Naive thymus-derived CD8-positive, alpha-beta T cell (primary cell): ENCODE measurements around the gene ITK. TPM values are rescaled to one million over a fixed set of nuclear protein-coding genes. Genes with fewer than 3 reads are reported as not detected.
A peak's percentile ranks its signal among the peaks of the same experiment; 100 is the strongest.
"Not testable (repeated sequence)": the region's sequence is repeated elsewhere in the genome, so short reads cannot be mapped to it uniquely, and the experiment has no call there.

ENCODE experiments used
- ATAC-seq, 2 donors: fragments of 150-1000 bp; cut with Tn5 transposase in 1 of 2; sonication (Bioruptor Pico), chemical (Tn5 transposase) in 1 of 2; 1 replicate in 1 of 2; 2 replicates in 1 of 2; pipeline ENCODE4 v1.10.0; 2021; ENCODE audit warnings: mild to moderate bottlenecking in 2 of 2, moderate library complexity in 2 of 2
- POLR2A ChIA-PET: fragments of 350-600 bp; sonication (Branson Sonifier 250); formaldehyde crosslinking; loops from one replicate; lab custom pipeline; 2021; ENCODE audit warnings: antibody characterized with exemption; lab: Charles Lee
- DNase-seq, 10 donors: peaks; one replicate each; pipeline versions ENCODE4 v3.0.0 to v3.0.0-alpha.2; 2020 to 2022
- H3K27ac Mint-ChIP-seq, 10 donors: one replicate each; pipeline ENCODE4 v1.8.0; 2020 to 2022; ENCODE audit warnings: mild to moderate bottlenecking in 10 of 10, mixed read lengths in 10 of 10, moderate library complexity in 4 of 10, inconsistent platforms in 1 of 10
- H3K27me3 Mint-ChIP-seq, 5 donors: one replicate each; pipeline ENCODE4 v1.8.0; 2021 to 2022; ENCODE audit warnings: mixed read lengths in 5 of 5
- H3K36me3 Mint-ChIP-seq, 3 donors: one replicate each; pipeline ENCODE4 v1.8.0; 2020 to 2022; ENCODE audit warnings: mixed read lengths in 3 of 3, mild to moderate bottlenecking in 2 of 3, inconsistent platforms in 1 of 3
- H3K4me1 Mint-ChIP-seq, 4 donors: one replicate each; pipeline ENCODE4 v1.8.0; 2021 to 2022; ENCODE audit warnings: mixed read lengths in 4 of 4
- H3K4me3 Mint-ChIP-seq, 10 donors: one replicate each; pipeline ENCODE4 v1.8.0; 2020 to 2022; ENCODE audit warnings: mild to moderate bottlenecking in 10 of 10, mixed read lengths in 10 of 10, moderate library complexity in 6 of 10, inconsistent platforms in 1 of 10
- H3K9me3 Mint-ChIP-seq, 9 donors: one replicate each; pipeline ENCODE4 v1.8.0; 2020 to 2022; ENCODE audit warnings: mixed read lengths in 9 of 9, mild to moderate bottlenecking in 3 of 9, inconsistent platforms in 1 of 9, moderate library complexity in 1 of 9
- polyA plus RNA-seq, 3 donors: library from polyadenylated mRNA; unstranded; fragments of 300-500 nt; fragmentation: Illumina TruSeq; gene quantifications; one replicate each; pipeline ENCODE4 v1.2.3, GENCODE V29; 2021
- total RNA-seq, 8 experiments: library from RNA in 2 of 8; stranded (reverse) in 2 of 8; gene quantifications; one replicate each; pipeline ENCODE4 v1.2.3 and lab custom pipeline; 2021 to 2026

Gene ITK
- total and polyA plus RNA-seq, 5 experiments from 2014 or later: 109 to 490 (median 231) TPM

DNA sequence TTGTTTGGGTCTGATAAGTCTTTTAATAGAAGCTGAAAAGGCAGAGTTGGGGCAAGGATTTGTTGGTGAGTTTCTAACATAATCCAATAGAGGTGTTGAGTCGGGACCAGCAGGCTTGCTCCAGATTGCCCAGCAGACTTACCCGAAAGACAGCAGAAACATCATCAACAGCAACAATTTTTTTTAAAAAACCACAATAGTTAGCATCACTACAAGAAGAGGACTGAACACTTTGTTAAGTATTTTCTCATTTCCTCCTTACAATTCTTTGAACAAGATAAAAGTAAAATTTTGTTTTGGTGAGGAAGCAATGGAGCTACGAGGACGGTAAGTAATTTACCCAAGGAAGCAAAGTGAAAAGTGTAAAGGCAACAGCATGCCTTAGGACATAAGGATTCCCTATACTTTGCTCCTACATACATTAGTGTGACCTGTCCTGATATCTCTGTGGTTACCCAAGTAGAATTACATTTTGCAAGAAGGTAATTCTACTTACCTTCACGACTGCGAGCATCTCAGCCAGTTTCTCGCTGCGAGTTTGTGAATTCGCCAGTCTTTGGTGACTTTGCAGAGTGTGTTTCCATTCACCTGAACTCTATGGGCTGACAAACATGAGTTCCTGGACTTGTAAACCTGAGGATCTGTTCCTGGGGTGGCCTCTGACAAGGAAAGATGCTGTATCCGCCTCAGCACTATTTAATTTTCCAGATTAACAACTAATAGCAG is 13.2 kb downstream of the ITK start:
- Mint-ChIP-seq H3K4me1 (peaks cover 34 to 94% (median 89%) of the 10 kb centered on the region in 4 donors), H3K27ac (peak overlapping the region; percentile 92 to 99 (median 96)), H3K27me3 (no peaks in the 10 kb centered on the region), H3K9me3 (no peaks in the 10 kb centered on the region), H3K4me3 (peak overlapping the region; percentile 74 to 100 (median 79)), H3K36me3 (peaks cover 23 to 82% (median 38%) of the 10 kb centered on the region in 3 donors)
- DNase-seq: peak in 6 of 10 donors; percentile 40 to 82 (median 58)
- peak; percentile 60 to 73 for ATAC-seq
- POLR2A ChIA-PET: interaction anchor here (0.9 to 36.8 kb wide), 9 partner anchors 11 to 79 kb away, joined by 3 to 990 read pairs (median 5); partner anchors contain the start of genes GARIN3, ITK and MED7

DNA sequence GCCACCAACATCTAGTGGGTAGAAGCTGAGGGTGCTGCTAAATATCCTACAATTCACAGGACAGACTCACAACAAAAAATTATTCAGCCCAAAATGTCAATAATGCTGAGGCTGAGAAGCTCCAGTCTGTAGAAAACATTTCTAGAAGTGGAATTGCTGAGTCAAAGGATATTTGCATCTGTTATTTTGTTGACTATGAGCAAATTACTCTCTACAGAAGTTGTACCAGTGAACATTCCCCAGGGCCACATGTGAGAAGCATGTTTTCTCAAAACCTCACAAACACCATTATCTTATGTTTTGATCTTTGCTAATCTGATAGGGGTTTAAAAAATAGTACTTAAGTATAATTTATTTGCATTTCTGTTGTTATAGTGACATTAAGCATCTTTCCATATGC is 15.4 kb downstream of the ITK start:
- DNase-seq (no peak), ATAC-seq (peak; percentile 8 to 17)
- Mint-ChIP-seq H3K36me3 (peaks cover 19 to 84% (median 33%) of the 10 kb centered on the region in 3 donors), H3K9me3 (no peaks in the 10 kb centered on the region), H3K4me3 (peak overlapping the region in 9 of 10 donors; percentile 57 to 82 (median 69)), H3K27ac (peak overlapping the region; percentile 82 to 99 (median 92)), H3K4me1 (peaks cover 32 to 96% (median 88%) of the 10 kb centered on the region in 4 donors), H3K27me3 (no peaks in the 10 kb centered on the region)
- POLR2A ChIA-PET: interaction anchor here (0.6 to 36.8 kb wide), 4 partner anchors 10 to 54 kb away, joined by 3 to 990 read pairs (median 497); partner anchors contain the start of genes GARIN3, ITK and MED7

DNA sequence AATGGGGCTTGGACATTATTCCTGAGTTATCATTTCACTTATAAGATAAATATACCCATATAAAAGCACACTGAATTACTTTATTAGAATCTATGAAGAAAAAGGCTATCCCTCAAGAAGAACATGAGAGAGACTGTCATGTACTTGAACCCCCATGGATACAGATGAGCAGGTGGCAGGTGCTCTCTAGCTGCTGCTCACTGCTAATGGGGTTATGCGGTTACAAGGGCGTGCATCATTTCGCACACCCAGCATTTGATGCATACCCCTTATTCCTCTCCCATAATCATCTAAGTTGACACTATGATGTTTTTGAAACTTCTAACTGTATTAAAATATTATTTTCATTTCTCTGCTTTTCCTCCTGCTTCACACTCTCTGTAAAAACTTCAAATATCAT is 16.4 kb downstream of the ITK start:
- peaks cover 14 to 87% (median 34%) of the 10 kb centered on the region in 3 donors for H3K36me3 Mint-ChIP-seq
- H3K4me3 Mint-ChIP-seq: peak overlapping the region; percentile 43 to 82 (median 74)
- POLR2A ChIA-PET: interaction anchor here (0.9 to 36.8 kb wide), 6 partner anchors 9 to 55 kb away, joined by 3 to 990 read pairs (median 4); partner anchors contain the start of genes GARIN3, ITK and MED7
- H3K27me3 Mint-ChIP-seq: no peaks in the 10 kb centered on the region
- H3K27ac Mint-ChIP-seq: peak overlapping the region; percentile 78 to 99 (median 92)
- ATAC-seq (peak; percentile 35 to 65), DNase-seq (peak in 5 of 10 donors; percentile 36 to 55 (median 43))
- H3K9me3 Mint-ChIP-seq: no peaks in the 10 kb centered on the region
- peaks cover 29 to 99% (median 89%) of the 10 kb centered on the region in 4 donors for H3K4me1 Mint-ChIP-seq

DNA sequence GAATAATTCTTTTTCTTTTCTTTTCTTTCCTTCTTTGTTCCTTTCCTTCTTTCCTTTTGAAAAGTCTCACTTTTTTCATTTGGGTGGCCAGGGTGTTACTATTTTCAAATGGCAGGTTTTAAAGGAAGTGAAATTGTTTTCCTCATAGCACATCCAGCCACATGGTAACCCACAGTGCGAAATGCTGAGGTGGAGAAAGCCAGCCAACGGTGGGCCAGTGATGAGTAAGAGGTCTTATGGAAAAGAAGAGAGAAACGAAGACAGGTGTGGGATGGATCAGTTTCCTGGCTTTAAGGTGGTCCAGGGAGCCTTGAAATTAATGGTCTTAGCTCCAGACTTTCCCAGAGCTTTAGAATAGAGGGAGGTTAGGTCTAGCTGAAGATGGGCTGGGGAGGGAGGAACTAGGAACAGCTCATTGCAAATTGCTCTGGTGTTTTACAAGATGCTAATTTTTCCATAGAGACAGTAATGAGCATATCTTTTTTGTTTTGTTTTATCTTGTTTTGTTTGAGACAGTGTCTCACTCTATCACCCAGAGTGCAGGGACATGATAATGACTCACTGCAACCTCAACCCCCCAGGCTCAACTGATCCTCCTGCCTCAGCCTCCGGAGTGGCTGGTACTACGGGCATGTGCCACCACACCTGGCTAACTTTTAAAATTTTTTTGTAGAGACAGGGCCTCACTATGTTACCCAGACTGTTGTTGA is 17.8 kb downstream of the ITK start:
- Mint-ChIP-seq H3K27ac (peak overlapping the region; percentile 84 to 99 (median 95)), H3K36me3 (peaks cover 18 to 86% (median 35%) of the 10 kb centered on the region in 3 donors), H3K27me3 (no peaks in the 10 kb centered on the region), H3K9me3 (no peaks in the 10 kb centered on the region), H3K4me1 (peaks cover 32 to 99% (median 89%) of the 10 kb centered on the region in 4 donors), H3K4me3 (peak overlapping the region; percentile 62 to 81 (median 74))
- POLR2A ChIA-PET: interaction anchor here (0.6 to 36.8 kb wide), 11 partner anchors 7 to 74 kb away, joined by 3 to 990 read pairs (median 3); partner anchors contain the start of genes GARIN3, ITK and MED7
- DNase-seq (peak in 2 of 10 donors; percentile 27 to 54), ATAC-seq (peak in 1 of 2 donors; percentile 59)

DNA sequence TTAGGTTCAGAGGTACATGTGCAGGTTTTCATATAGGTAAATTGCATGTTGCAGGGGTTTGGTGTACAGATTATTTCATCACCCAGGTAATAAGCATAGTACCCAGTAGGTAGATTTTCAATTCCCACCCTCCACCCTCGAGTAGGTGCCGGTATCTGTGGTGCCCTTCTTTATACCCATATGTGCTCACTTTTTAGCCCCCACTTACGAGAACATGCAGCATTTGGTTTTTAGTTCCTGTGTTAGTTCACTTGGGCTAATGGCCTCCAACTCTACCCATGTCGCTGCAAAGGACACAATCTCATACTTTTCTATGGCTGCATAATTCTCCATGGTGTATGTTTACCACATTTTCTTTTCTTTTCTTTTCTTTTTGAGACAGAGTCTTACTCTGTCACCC is 21.2 kb downstream of the ITK start:
- ATAC-seq: no peak
- H3K4me3 Mint-ChIP-seq: peak overlapping the region; percentile 50 to 82 (median 78)
- peaks cover 32 to 93% (median 85%) of the 10 kb centered on the region in 4 donors for H3K4me1 Mint-ChIP-seq
- peaks cover 0 to 11% (median 0%) of the 10 kb centered on the region in 9 donors for H3K9me3 Mint-ChIP-seq
- DNase-seq: peak in 1 of 10 donors; percentile 46
- H3K27me3 Mint-ChIP-seq: no peaks in the 10 kb centered on the region
- POLR2A ChIA-PET: interaction anchor here (35.8 kb wide), 1 partner anchor 19 kb away, joined by 990 read pairs; the partner anchor contains the start of genes GARIN3 and ITK
- peak overlapping the region; percentile 86 to 98 (median 93) for H3K27ac Mint-ChIP-seq
- H3K36me3 Mint-ChIP-seq: peaks cover 18 to 78% (median 46%) of the 10 kb centered on the region in 3 donors

DNA sequence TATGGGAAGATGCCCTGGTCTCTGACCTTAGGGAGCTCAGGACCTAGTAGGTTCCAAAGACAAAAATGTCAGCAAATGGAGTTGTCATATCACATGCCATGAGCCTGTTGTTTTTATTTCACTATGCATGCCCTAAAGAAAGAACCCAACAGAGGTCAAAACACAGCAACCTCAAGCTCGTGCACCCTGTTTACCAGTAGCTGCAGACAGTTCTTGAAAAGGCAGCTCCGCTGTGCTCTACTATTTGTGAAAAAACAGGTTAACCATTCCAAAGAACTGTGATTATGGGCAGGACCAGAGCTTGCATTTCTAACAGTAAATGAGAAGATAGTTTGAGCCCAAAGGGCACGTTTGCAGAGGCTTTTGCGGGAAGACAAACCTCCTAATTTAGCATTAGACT is 22.8 kb downstream of the ITK start:
- DNase-seq (peak in 3 of 10 donors; percentile 39 to 60 (median 59)), ATAC-seq (peak; percentile 56)
- peak overlapping the region; percentile 86 to 98 (median 93) for H3K27ac Mint-ChIP-seq
- H3K4me3 Mint-ChIP-seq: peak overlapping the region; percentile 62 to 82 (median 74)
- H3K9me3 Mint-ChIP-seq: peaks cover 0 to 13% (median 0%) of the 10 kb centered on the region in 9 donors
- H3K4me1 Mint-ChIP-seq: peaks cover 39 to 92% (median 86%) of the 10 kb centered on the region in 4 donors
- H3K27me3 Mint-ChIP-seq: no peaks in the 10 kb centered on the region
- H3K36me3 Mint-ChIP-seq: peaks cover 19 to 81% (median 52%) of the 10 kb centered on the region in 3 donors
- POLR2A ChIA-PET: interaction anchor here (0.9 to 35.8 kb wide), 13 partner anchors 9 to 68 kb away, joined by 3 to 990 read pairs (median 7); partner anchors contain the start of genes CYFIP2, GARIN3, ITK and MED7

DNA sequence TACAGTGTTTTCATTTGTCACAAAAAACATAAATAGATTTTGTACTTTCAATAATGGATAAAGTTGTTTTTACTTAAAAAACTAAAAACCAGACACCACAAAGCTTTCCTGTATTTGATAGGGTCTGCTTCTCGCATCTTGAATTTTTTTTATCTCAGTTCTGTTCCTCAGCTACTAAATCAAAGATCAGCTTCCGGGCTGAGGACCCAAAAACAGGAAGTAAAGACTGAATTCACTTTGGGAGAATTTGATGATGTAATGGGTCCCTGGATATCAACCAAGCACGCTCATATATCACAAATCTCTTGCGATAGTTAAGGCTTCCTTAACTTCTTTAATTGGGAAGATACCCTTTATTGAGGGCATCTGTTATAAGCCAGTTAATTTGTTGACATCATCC is 24.1 kb downstream of the ITK start:
- POLR2A ChIA-PET: interaction anchor here (1.0 to 35.8 kb wide), 12 partner anchors 13 to 84 kb away, joined by 3 to 990 read pairs (median 7); partner anchors contain the start of genes CYFIP2, GARIN3, ITK and MED7
- ATAC-seq (peak; percentile 61 to 76), DNase-seq (peak in 4 of 10 donors; percentile 41 to 74 (median 58))
- peaks cover 37 to 92% (median 83%) of the 10 kb centered on the region in 4 donors for H3K4me1 Mint-ChIP-seq
- peak overlapping the region; percentile 86 to 98 (median 93) for H3K27ac Mint-ChIP-seq
- H3K36me3 Mint-ChIP-seq: peaks cover 20 to 83% (median 53%) of the 10 kb centered on the region in 3 donors
- peak overlapping the region; percentile 62 to 82 (median 68) for H3K4me3 Mint-ChIP-seq
- H3K27me3 Mint-ChIP-seq: no peaks in the 10 kb centered on the region
- peaks cover 0 to 13% (median 0%) of the 10 kb centered on the region in 9 donors for H3K9me3 Mint-ChIP-seq

DNA sequence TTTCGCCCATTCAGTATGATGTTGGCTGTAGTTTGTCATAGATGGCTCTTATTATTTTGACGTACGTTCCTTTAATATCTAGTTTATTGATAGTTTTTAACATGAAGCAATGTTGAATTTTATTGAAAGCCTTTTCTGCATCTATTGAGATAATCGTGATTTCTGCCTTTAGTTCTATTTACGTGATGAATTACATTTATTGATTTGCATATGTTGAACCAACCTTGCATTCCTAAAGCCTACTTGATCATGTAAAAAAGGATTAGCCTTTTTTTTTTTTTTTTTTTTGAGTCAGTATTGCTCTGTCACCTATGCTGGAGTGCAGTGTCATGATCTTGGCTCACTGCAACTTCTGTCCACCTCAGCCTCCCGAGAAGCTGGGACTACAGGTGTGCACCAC is 25.1 kb downstream of the ITK start:
- ATAC-seq: no peak

DNA sequence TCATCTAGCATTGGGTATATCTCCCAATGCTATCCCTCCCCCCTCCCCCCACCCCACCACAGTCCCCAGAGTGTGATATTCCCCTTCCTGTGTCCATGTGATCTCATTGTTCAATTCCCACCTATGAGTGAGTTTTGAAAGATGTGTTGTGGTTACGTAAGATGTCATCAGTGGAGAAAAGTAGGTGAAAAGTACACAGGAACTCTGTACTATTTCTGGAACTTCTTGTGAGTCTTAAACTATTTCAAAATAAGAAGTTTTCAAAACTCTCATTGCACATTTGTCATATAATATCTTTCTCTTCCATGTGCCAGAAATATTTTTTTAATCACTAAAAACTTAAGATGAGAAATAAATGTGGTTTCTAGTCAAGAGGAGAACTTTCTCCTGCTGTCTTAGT is 30.0 kb downstream of the ITK start:
- H3K4me3 Mint-ChIP-seq: peak overlapping the region in 9 of 10 donors; percentile 31 to 73 (median 65)
- H3K36me3 Mint-ChIP-seq: peaks cover 36 to 95% (median 77%) of the 10 kb centered on the region in 3 donors
- not testable (repeated sequence) for DNase-seq, H3K27me3 Mint-ChIP-seq
- peak; percentile 27 to 76 for ATAC-seq
- POLR2A ChIA-PET: interaction anchor here (1.2 to 35.8 kb wide), 3 partner anchors 7 to 28 kb away, joined by 4 to 990 read pairs (median 6); partner anchors contain the start of genes GARIN3 and ITK
- H3K9me3 Mint-ChIP-seq: peaks cover 0 to 13% (median 0%) of the 10 kb centered on the region in 9 donors
- H3K4me1 Mint-ChIP-seq: peaks cover 45 to 95% (median 90%) of the 10 kb centered on the region in 4 donors
- H3K27ac Mint-ChIP-seq: peak overlapping the region; percentile 64 to 98 (median 88)

More for the DNA sequence above, 25.1 kb downstream of the ITK start:
- peaks cover 20 to 81% (median 55%) of the 10 kb centered on the region in 3 donors for H3K36me3 Mint-ChIP-seq
- H3K4me3 Mint-ChIP-seq: peak overlapping the region in 7 of 10 donors; percentile 3 to 76 (median 11)
- H3K4me1 Mint-ChIP-seq: peaks cover 36 to 89% (median 82%) of the 10 kb centered on the region in 4 donors
- H3K9me3 Mint-ChIP-seq: peaks cover 0 to 13% (median 0%) of the 10 kb centered on the region in 9 donors
- POLR2A ChIA-PET: interaction anchor here (0.7 to 35.8 kb wide), 8 partner anchors 12 to 65 kb away, joined by 3 to 990 read pairs (median 7); partner anchors contain the start of genes GARIN3, ITK and MED7
- peak overlapping the region; percentile 69 to 98 (median 86) for H3K27ac Mint-ChIP-seq
- no peak for DNase-seq
- H3K27me3 Mint-ChIP-seq: no peaks in the 10 kb centered on the region

DNA sequence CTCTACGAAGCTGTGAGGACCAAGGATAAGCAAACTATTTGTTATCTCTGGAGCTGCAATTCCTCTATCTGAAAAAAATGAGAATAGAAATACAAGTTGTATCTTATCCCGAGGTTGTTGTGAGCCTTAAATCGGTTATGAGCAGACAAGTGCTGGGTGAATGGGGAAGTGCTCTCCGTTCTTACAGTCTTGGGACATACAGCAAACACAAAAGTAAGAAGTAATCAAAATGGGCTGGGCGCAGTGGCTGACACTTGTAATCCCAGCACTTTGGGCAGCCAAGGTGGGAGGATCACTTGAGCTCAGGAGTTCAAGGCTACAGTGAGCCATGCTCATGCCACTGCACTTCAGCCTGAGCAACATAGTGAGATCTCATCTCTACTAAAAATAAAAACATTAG is 31.7 kb downstream of the ITK start:
- Mint-ChIP-seq H3K36me3 (peaks cover 35 to 96% (median 81%) of the 10 kb centered on the region in 3 donors), H3K27ac (peak overlapping the region; percentile 64 to 98 (median 88)), H3K27me3 (no peaks in the 10 kb centered on the region), H3K4me3 (peak overlapping the region in 8 of 10 donors; percentile 1 to 68 (median 57)), H3K4me1 (peaks cover 49 to 98% (median 93%) of the 10 kb centered on the region in 4 donors), H3K9me3 (no peaks in the 10 kb centered on the region)
- POLR2A ChIA-PET: interaction anchor here (0.8 to 35.8 kb wide), 7 partner anchors 9 to 95 kb away, joined by 3 to 990 read pairs (median 4); partner anchors contain the start of genes GARIN3, ITK and MED7
- ATAC-seq (no peak), DNase-seq (no peak)
